HG03159 (cell line): ENCODE measurements around the gene KCNH1.

ENCODE experiments used
- ATAC-seq: cut with Tn5 transposase; IDR thresholded peaks from one replicate; pipeline ENCODE4 v1.9.1; 2021; ENCODE audit warnings: mild to moderate bottlenecking, moderate library complexity; ENCODE audit not compliant: unreplicated experiment

Gene KCNH1

DNA sequence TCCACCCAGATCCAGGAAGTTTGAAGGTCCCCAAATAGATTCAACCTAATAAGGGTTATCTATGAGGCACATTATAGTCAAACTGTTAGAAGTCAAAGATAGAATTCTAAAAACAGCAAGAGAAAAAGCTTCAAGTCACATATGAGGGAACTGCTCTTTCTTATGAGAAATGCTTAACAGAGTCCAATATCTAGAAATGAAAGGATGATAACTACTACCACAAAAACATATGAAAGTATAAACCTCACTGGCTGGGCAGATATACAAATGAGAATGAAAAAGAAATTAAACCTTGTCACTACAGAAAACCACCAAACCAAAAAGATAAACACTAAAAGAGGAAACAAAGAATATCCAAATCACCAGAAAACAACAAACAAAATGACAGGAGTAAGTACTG, 201.8 kb downstream of the KCNH1 start:
- no peak for ATAC-seq

DNA sequence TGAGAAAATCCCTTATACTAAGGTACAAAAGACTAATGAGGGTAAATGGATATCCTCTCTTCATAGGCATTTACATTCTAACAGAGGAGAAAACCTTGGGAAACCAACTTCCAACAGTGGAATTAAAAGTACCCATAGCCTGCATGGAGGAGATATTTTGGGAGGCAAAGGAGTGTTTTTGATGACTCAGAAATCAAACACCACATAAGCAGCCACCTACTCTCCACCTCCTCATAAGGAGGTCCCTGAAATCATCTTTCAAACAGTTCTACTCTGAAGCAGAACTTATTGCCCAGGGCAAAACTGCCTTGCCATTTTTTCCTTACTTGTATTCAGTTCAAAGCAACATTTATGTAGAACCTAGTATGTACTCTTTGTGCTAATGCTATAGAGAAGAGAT, 211.3 kb downstream of the KCNH1 start:
- ATAC-seq = no peak

DNA sequence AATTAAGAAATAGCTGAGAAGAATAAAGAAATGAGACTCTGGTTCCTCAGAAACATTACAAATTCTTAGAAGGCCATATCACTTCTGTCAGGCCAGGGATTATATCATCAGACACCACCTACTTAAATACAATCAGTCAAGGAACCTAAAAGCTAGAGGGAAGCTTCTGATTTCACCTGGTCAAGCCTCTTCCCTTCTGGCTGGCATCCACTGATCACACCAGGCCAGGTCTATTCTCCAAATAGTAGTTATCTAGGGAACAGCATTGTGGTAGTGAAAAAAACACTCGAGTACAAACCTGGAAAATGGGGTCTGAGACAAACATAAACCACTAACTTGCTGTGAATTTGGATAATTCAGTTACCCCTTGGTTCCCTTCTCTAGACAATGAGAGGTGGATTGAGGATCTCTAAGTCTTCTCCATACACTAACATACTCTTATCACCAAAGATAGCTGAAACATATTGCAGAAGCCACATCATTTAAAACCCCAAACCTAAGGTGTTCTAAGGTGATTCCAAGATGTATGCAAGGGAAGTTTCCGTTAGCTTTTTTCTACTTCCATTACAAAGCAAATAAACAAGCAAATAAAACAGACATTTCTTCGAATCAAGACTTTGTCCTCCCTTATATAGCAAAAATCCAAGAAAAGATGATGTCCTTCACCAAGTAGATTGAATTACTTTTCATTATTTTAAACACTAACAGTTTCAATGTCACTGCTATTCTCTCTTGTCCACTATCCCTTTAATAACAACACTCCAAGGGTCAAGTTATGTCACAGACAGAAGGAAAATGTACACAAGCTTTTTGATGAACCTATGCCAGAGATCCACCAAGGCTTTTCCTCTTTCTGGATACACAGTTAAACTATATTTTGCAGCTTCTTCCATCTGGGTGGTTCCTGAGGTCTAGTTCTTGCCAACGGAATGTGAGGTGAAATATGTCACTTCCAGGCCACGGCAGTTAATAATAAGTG, 212.9 kb downstream of the KCNH1 start:
- no peak for ATAC-seq

DNA sequence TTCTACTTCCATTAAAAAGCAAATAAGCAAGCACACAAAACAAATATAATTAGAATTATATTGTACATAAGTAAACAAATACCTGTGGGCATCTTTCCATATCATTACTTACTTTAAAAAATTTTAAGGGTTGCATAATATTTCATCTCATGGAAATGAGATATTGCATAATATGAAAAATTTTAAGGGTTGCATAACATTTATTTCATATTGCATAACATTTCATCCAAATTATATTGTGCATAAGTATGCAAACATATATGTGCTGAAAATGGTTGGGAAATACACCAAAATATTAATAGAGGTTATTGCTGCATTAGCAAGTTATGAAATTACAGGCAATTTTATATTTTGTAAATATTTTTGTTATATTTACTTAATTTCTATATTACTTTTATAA, 213.7 kb downstream of the KCNH1 start:
- ATAC-seq = no peak

DNA sequence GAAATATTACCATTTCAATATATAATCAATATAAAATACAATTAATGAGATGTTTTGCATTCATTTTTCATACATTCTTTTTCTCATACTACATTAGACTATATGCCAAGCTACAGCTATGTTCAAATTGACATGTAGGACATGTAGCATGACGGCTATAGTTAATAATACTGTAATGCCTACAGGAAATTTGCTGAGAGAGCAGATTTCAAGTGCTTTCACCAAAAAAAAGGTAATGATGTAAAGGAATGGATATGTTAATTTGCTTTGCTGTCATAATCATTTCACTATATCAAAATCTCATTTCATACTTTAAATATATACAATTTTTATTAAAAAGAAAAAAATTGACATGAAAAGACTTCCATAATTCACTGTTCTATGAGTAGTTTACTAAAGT, 215.1 kb downstream of the KCNH1 start:
- no peak for ATAC-seq

DNA sequence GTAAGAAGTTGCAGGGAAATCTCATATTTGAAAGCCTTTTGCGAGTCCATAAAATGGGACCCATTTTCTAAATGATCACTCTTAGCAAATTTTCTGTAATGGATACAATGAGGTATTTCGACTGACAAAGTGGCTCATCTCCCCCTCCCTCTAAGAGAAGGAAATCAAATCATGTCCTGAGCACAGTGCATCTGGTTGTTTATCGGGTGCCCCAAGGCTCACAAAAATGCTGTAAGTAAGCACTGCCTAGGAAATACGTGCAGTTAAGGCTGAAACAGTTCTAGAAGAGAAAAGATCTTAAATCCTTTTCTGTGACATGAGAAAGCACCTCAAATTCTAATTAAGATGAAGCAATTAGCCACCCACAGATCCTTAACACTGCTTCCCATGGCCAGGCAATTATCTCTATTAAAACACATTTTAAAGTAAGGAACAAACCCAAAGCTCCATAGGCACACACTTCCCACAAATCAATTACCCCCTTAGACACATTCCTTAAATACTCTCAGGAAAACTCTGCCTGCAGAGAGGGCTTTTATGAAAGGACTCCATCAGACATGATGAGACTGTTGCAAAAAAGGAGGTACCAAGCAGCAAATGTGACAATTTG, 216.3 kb downstream of the KCNH1 start:
- ATAC-seq = no peak

DNA sequence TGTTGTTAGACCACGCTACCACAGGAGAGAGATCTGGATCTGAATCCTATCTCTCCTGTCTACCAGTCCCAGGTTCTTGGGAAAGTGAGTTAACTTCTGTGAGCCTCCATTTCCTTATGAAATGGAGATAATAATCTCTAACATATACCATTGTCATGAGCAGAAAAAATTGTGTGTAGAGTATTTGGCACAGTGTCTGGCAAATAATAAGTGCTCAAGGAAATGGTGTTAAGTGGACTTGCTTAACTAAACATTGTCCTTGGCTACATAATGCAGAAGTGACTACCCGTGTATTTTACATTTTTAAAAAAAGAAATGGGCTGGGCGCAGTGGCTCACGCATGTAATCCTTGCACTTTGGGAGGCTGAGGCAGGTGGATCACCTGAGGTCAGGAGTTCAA, 217.4 kb downstream of the KCNH1 start:
- no peak for ATAC-seq

DNA sequence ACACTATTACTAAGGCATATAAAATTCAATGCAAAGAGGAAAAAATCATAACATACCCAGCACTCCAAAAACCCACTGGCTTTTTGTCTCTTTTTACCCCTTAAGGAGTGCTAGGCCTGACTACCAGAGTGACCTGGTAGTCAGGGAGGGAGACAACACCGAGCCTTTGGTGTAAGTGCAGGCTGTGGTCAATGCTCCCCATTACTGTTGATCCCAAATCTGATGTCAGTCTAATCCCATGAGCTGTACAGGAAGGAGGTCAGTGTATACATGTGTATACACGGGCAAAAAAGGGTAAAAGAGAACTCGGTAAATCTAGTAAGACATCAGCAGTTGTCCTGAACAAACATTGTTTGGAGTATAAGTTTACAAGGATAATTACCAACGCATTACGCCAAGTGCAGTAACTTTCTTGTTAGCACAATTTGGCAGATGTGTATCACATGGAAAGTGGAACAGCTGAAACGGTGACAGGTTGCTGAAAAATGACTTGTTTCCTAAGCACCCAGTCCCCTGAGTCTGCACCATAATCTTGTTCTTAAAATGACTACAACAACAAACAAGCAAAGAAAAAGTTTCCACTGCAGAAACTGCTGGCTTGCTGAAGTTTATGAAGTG, 217.9 kb downstream of the KCNH1 start:
- ATAC-seq = no peak

DNA sequence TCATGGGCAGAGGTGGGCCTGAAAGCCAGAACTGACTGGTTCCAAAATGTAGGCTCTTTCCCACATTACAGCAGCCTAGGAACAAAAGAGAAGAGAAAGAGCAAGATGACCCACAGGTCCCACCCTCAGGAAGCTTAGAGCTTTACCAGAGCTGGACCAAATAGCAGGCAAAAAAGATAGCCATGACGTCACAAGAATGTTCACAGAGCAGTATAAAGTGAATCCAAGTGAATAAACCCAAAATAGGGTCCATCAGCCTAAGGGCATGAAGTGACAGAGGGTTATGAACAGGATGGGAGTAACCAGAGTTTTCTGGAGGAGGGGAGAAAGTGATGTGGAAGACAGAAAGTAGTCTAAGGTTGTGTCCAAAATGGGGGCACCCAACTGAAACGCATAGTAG, 221.2 kb downstream of the KCNH1 start:
- ATAC-seq = no peak

DNA sequence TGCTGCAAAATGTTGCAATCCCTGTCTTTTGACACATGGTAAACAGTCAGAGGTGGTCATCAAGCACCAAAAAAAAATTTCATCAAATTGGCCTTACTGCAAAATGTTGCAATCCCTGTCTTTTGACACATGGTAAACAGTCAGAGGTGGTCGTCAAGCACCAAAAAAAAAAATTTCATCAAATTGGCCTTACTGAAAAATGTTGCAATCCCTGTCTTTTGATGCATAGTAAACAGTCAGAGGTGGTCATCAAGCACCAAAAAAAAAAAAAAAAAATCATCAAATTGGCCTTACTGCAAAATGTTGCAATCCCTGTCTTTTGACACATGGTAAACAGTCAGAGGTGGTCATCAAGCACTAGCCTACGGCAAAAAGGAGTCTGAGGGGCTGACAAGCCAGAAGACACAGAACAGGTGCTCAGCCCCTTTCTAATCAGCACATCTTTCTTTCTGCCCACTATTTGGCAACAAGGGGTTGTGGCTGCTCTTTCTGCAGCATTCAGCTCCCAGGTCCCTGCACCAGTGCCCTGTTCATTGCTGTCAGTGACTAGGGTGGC, 223.8 kb downstream of the KCNH1 start:
- ATAC-seq = no peak

DNA sequence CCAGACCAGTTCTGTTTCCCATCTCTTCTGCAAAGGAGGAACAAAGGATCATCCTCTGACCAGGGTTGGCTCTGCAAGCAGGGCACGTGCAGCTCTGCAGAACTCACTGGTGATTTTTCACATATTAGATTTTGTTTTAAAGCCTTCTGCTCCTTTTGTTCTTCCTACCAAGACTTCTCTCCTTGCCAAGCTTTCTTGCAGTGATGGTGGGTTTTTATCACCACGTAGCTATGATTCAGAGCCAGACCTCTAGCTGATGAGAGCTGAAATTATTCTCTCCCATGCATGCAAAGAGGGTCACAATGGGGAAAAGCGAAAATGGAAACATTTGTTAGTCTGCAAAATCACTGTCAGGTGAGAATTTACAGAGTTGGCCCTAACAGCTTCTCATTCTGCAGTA, 225.2 kb downstream of the KCNH1 start:
- ATAC-seq = no peak

DNA sequence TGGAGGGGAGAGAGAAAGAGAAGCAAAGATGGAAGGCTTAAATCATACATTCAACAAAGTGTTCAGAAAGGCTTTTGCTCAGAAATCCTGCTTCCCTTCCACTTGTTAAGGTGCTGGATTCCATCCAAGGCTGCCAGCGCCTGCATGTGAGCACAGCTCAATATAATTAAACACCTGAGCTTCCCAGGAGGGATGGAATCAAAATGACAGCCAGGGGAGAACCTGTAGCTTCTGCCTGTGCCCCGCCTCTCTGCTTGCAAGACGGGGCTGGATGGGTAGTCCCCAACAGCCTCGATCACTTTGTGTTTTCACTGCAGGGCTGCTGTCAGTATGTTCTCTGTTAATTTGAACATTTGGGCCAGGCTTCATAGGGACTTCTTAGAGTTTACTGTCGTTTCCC, 225.7 kb downstream of the KCNH1 start:
- no peak for ATAC-seq

DNA sequence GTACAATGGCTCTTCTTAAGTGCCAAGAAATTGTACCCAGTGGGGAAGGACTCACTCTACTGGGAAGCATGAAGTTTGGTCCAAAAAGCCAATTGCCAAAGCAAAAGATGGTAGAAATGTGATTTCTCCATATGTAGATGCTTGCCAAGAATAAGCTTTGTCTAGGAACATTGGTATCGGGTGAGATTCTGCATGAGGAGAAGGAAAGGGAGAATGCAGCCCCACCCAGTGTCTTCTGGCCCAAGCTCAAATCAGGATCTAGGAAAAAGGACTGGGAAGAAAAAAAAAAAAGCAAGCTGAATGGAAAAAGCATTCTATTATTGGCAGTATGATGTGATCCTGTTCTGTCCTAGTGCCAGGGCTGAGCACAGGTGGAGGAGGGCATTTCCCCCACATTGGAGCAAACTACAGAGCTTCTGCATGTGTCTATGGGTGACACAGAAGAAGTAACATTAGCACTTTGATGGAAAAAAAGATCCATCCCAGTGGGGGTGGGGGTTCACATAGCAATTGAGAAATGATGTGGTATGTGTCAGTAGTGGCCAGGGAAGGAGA, 226.6 kb downstream of the KCNH1 start:
- no peak for ATAC-seq

DNA sequence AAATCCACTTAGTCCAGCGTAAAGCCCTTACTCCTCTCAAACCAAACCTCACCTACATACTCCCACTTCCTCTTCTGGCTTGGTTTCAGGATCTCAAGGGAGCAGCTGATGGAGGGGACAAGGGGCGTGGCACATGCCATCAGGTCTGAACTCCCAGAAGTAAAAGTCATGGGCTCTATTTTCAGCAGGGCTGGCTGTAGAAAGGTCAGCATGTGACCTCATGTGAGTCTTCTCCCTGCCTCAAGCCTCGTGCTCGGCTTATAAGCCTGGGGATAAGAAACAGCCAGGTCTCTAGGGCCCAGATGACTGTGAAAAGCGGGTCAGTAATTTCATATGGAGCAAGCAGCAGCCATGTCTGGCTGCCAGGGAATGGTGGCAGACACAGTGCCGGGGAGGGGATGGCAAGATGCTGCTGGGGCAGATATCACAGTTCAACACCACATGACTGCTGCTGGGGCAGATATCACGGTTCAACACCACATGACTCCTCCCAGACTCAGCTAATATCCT, 227.9 kb downstream of the KCNH1 start:
- ATAC-seq = no peak

DNA sequence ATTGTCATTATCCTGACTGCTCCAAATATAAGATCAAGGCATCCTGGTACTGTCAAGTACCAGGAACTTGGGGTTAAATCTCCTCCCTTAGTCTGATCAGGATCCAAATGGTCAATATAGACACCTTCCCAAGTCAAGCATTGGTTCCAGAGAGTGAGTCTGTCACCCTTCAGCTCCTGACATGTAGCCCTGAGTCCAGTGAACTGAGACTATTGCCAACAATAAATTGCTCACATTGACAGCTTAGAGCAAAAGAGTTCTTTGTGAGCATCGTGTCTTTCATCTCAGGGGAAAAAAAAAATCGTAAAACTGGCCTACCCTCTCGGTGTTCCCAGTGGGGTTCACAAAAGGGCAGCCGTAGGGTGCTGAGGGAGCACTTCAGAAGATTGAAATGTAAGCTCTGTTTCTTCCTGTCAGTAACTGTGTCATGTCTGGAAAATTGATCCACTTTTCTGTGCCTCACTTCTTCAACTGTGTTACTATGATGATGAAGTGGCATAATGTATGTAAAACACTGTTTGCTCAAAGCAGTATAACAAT, 228.5 kb downstream of the KCNH1 start:
- no peak for ATAC-seq

DNA sequence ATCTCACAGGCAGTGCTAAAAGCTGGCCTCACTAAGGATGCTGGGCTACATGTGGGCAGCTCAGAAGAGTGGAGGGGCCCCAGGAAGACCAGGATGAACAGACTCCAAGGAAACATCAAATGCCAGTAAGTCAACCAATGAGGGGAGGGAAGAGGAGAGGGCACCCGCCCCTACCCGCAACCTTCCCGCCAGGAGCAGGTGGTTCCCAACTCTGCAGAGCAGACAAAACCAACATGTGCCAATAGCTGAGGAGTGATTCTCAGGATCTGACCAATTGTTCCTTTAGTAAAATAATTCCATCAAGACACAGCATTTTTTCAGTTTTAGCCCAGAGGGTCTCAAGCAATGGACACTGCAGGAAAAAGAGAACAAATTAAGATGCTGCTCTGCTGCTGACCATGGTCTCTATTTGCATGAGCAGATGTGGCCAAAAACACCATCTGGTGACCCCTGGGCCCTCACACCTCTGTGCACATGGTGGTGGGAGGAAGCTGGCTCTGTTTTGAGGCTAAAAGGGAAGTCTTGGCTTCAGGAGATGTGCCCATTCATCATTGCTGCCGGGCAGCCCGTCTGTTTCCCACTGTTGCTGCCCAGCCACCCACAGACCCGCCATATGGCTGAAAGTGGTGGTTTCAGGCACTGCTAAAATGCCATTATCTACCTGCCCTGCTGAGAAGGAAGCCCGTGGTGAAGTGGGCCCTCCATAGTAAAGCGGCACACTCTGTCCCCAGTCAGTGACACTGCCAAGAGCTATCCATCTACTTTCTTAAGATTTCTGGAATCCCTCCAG, 231.8 kb downstream of the KCNH1 start:
- no peak for ATAC-seq

DNA sequence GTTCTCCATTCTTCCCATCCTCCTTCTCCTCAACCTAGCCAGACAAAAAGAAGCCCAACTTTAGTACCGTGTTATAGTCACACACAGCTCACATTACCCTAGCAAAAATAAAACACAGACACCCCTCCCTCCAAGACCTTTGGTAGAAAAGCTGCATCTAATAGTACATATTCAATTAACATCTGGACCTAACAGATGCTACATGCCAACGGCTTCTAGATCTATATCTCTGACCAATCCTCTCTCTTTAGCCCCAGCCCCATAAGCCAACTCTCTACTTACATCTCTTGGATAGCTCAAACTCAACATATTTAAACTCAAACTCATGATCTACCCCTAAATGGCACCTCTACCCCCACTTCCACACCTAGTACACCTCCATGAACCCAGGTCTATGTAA, 233.1 kb downstream of the KCNH1 start:
- ATAC-seq = no peak

DNA sequence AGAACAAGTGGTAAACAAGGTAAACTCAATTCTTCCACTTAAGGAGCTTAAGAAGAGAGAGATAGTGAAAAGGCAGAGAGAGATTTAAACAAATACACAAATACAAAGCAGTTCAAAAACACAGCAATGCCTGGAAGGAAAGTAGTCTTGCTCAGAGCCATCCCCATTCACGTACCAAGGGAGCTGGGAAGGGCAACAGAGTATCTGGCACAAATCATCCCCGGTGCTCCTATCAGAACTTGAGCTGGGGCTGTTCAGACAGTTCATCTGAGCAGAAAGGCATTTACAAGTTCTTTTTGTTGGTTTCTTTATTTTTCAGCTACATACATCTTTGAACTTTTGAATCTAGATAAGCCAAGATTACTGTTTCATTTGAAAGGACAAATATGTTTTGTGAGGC, 233.9 kb downstream of the KCNH1 start:
- no peak for ATAC-seq

DNA sequence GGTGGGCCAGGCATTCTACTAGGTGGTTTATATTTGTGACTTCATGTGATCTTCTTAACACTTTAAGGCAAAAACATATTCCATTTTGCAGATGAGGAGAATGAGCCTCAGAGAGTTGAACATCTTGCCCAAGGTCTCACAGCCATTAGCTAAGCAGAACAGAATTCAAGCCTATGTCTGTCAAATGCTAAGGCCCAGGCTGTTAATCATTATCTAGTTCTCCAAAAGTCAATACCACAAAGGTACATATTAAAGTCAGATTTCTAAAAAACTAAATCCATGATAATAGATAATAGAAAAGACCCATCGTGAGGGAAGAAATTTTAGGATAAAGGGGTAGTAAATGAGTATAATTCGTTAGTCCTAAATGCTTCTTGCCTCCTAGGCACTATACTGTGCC, 234.3 kb downstream of the KCNH1 start:
- ATAC-seq = no peak

DNA sequence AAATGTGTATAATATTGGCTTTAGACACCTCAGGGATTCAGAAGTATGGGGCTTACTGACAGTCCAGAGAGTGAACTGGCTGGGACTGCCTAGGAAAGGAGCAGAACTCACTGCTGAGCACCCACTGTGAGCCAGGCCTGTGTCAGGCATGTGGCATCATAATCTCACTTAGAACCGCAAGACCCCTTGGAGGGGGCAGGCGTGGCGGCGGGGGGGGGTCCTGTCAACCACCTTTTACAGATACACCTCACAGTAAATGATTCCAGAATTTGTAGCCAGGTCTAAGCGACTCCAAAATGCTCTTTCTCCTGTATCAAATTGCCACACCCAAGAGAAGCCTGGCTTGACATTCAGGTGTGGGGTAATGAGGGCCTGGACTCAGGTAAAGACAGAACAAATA, 235.5 kb downstream of the KCNH1 start:
- no peak for ATAC-seq
